Superior temporal gyrus (tissue), 1 donor: ENCODE results near the gene CFAP65.

Experiments used
- DNase-seq: peaks from one replicate; pipeline ENCODE4 v3.0.0-alpha.2; 2016; ENCODE audit errors: extremely low spot score

Gene CFAP65

DNA sequence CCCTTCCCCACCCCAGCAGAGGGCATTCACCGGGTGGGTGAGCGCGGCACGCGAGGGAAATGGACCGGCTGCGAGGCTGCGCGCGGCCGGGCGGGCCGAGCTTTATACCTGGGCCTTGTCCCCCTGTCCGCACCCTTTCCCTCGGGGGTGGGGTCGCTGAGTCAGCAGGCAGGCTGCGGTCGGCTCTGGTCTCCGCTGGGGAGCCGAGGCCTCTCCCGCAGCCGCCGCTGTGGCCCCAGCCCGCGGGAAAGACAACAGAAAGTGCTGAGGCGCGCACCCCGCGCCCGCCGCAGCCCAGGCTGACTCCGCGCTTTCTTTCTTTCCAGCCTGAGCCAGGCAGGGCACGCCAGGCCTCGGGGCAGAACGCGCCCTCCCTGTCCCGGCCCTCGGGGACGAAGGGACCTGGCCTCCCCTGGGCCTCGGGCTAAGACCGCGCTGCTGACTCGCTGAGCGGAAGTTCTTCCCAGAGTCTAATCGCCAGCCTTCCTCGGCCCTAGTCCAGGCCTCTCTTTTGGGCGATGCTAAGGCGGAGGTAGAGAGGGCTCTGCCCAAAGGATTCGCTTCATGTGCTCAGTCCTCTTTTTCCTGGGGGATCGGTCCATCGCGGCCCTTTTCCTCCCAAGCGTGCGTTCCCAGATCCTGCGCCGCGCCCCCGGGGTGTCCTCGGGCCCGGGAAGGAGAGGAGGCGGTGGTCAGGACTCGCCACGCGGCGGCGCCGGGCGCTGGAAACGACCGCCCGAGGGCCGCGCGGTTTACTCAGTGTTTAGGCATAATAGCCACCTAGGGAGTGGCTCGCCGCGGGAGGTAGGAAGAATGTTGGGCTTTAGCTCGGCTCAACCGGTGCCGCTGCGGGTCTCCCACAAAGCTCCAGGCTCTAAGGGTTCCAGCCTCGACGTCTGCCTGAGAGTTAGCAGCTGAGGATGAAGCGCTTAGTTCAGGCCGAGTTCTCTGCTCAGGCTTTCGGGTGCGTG lies 47.7 kb downstream of the CFAP65 start, which contains the start of gene CRYBA2:
TSS of gene CRYBA2 (minus strand) at position 78 of the 971 bp plus-strand sequence. CDS start 246 bp downstream, outside the sequence.
- no peak for DNase-seq

DNA sequence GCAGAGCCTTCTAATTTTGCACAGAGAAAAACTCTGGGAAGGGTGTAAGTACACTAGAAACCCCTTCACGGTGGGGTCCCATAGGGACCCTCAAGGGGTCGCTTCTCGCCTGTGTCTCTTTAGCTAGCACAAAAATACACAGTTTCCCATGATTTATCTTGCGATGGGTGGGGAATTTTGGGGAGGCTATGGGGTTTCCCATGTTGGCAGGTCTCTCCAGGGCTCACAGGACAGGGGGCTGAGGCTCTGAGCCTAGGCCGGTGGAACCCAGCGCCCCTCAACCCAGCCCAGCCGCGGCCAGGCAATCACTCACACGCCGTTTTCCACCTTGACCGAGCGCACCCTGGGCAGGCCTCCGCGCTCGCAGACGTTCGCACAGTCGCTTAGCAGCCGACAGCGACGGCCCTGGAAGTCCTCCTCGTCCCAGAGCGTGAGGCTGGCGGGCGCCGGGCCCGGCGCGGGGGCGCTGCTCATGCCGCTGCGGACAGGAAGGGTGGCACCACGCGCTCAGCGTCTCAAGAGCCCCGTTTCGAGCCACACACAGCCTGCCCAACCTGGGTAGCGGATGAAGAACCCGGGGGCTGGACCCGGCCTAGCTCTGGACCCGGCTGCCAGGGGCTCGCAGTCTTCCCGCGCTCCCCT lies 48.5 kb downstream of the CFAP65 start:
- no peak for DNase-seq

DNA sequence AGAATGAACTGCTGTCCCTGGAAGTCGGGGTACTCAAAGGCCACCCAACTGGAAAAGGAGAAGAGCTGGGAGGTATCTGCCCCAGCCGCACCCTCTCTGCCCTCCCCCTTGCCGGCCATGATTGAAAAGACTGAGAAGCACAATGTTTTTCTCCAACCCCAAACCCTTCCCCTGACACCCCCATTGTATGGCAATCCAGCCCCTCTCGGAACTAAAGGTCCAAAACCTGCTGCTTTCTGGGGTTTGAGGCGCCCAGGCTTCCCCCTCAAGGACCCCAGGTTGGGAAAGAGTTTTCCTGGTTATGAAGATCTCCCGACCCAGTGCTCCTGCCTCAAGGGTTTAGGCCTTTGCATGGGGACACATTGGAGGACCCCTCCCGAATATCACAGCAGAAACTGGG lies 49.1 kb downstream of the CFAP65 start:
- no peak for DNase-seq

DNA sequence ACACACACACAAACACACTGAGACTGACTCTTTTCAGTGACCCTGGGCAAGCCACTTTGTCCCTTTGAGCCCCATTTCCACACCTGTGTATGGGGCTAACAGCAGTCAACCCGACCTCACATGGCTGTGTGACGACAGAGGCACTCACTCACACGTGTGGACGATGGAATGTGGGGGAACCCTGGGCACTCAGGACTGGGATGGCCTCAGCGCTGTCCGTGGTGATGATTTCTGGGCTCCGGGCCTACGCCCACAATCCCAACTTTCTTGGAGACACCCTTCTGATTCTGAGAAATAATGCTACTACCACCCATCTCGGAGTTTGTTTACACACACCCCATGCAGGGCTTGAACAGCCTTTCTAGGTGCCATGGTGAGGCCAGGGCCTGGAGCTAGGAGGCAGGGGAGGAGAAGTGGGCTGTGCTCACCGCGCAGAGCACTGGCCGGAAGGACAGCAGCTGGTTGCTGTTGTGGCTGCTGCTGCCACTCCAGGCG lies 49.6 kb downstream of the CFAP65 start:
- DNase-seq = no peak

DNA sequence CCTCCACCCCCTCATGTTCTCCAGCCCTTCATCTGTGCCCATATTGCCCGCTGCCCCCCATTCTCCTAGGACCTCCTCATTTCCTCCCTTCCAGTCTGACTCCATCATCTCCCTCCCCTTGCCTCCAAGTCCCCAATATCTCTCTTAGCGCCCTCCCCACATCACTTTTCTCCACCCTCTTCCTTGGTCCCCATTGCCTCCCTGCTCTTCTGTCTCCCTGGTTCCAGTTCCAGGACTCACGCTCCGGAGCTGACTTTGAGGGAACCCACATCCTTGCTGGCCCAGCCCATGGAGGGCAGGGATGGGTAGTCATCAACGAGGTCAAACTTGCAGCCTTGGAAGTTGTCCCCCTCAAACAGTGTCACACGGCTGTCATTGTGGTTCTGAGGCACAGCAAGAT lies 50.7 kb downstream of the CFAP65 start:
- no peak for DNase-seq

DNA sequence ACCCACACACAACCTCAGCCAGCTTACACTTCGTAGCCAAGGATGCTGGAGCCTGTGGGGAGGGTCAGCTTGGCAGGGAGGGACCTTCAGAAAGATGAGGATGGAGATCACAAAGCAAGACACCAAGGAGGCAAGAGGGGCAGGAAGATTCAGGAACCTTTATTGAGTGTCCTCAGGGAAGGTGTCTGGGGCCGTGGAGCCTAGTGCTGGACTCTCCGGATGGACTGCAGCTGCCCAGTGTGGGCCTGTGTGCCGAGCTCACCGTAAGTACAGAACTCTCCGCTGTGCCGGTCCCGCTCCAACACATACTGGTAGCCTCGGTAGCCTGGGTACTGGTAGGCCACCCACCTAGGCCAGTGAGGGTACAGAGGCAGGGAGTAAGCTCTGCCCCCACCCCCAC lies 51.3 kb downstream of the CFAP65 start:
- DNase-seq = no peak

DNA sequence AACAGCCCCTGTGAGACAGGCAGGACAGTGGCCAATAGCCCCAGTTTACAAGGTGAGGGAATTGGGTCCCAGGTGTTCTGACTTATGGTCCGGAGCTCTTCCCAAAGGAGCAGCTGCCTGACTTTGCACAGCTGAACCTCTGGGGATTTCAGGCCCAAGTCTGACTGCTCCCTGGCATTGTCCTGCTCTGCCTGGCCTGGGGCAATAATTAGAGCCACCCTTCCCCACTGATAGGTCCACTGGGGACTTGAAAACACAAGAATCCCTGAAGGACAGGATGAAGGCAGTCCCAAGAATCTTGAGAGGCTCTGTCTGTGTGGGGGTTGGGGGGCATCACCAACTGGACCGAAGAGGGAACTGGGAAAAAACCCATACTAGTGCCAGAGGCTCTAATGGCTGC lies 52.7 kb downstream of the CFAP65 start:
- no peak for DNase-seq

DNA sequence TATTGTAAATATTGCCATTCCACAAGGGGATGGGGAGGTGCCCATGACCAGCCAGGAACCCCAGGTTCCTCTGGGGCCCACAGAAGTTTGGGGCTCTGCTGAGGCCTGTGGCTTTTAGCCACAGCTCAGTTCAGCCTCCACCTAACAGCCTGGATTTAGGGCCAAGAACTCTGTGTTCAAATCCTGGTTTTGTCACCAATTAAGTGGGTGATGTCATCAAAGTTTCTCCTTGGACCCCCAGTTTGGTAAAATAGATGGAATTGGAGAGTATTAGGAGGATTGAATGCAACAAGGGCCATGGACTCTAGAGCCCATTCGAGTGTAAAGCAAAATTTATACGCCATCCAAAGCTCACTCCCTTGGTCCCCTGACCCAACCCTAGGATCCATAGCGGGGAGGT lies 53.2 kb downstream of the CFAP65 start:
- no peak for DNase-seq

DNA sequence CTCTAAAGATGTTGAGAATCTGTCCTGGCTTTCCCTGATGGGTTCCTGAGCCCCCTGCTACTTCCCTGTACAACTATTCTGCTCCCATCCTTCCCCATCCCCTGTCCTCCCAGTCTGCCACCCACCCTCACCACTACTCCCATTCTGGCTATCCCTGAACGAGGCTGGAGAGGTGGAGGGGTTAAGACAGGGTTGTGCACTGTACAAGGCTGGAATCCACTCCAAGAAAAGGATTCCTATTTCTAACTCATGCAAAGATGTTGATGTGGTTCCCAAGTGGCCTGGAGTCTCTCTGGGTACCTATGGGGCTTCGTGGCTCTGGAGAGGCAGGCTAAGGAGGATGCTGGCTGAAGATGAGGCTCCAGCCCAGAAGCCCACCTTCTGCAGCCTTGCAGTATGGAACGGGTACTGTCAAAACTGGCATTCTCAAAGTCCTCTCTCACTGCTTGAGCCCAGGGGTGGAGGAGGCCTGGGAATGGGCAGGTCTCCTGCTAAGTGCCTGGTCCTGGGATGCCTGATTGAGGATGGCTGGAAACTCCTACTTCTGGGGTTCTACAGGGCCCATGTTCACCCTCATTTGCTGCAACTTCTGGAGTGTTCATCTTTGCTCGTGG lies 55.1 kb downstream of the CFAP65 start:
- no peak for DNase-seq

DNA sequence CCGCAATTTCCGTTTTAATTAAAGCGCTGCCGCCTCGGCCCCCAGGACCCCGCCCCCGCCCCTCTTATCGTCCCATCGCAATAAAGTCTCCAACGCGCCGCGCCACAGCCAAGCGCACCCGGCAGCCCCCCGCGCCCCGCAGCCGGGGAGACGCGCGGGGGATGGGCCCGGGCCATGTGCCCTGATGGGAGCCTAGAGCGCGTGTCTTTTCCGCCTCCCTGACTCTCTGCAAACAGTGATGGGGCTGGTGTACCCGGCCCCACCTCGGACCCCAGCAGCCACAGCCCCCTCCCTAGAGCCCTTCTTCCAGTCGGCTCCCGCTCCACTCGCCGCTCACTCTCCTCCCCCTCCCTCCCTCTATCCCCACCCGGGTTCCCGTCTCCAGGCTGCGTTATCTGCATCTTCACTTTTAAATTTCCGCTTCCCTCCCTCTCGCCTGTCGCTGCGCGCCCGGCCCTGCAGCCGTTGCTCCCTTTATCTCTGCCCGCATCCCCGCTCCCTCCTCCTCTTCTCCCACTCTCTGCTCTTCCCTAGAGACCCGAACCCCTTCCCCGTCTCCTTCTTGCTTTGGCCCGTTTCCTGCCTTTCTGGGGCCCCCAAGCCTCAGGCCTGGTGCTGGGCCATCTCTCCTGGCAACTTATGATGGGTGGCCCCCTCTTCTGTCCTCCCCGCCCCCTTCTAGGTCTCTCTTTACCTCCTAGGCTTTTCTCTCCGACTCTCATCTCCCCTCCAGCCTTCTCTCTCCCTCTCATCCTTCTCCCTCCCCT lies 55.8 kb downstream of the CFAP65 start:
- no peak for DNase-seq

DNA sequence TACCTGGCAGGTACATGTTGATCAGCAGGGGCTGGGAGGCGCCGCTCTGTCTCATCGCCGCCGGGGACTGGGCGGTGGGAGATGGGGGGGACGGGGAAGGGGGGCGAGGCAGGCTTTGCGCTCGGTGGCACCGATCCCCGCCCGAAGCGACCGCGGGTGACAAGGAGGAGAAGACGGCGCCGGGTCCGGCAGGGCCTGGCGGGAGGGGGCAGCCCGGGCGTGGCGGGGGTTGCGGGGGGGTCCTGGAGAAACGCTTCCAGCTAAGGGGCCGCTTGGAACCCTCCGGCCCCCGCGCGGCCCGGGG lies 56.3 kb downstream of the CFAP65 start, which contains the start of gene FEV:
TSS of gene FEV (minus strand) at position 164 of the 304 bp plus-strand sequence. CDS start at position 55, 109 bp downstream.
- no peak for DNase-seq

DNA sequence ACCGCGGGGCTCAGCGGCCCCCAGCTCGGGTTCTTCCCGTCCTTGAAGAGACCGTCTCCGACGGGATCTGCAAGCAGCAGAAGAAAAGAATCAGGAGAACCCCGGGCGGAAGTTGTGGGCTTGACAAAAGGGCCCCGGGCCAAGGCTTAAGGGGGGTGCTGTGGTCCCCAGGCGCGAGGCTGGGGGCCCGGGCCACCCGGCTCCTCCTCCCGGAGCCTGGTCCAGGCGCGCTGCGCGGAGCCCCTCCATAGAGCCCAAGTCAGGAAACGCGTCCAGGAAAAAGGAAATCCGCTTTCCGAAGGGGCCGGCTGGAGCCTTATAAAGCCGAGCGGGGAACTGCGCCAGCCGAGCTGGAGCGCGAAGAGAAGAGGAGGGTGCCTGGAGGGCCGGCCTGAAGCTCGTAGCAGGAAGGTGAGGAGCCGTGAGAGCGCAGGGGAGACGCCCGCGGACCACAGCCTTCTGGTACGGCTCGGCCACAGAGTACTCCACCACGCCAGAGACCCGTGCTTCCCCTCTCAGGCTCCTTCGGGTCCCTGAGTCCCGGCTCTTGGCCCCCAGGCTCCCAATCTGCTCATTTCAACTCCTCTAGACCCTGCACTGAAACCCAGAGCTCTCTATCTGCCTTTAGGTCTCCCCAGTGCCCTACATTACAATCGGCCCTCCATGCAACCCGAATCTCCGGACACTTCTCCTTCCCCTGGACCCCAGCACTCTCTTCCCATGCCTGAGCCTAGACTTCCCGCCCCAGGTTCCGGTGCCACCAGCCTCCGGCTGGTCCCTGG lies 56.9 kb downstream of the CFAP65 start:
- no peak for DNase-seq

DNA sequence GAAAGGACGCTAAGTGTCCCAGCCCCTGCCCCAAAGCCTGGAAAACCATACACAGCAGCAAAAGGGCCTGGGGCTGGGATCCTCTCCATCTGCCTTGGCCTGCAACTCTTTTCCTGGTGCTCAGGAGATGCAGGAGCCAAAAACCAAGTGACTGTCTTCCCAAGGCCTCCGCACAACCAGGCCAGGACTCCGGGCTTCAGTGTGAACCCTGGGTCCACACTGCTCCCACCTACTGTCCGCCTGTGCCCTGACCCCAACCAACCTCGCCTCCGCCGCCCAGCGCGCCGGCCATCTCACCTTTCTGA lies 57.4 kb downstream of the CFAP65 start:
- DNase-seq = no peak

DNA sequence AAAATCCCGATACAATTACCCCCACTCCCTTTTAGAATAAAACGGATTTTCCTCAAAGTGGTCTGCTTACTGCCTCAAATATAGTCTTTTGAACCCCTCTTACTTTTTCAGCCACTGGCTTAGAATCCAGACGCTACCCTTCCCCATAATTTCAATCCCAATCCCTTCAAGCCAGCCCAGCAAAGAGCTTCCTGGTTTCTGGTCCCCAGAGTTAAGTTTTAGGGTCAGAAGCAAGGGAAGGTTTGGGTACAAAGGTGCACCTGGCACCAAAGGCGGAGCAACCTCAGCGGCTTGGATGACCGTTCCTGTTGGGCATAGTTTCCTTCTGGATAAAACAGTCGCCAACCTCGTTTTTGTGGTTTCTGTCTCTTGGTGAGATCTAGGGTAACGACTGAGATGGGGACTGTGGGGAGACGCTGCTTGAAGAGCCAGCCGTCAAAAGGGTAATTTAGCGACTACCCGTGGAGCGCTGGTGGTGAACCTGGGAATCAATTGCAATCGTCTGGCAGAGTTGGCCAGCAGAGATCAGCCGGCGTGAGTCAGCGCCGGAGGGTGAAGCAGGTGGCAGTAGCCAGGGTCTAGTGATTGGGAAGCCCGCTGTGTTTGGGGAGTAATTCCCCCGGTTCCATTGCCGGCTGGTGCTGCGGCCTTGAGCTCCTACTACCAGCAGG lies 57.9 kb downstream of the CFAP65 start:
- DNase-seq = no peak

DNA sequence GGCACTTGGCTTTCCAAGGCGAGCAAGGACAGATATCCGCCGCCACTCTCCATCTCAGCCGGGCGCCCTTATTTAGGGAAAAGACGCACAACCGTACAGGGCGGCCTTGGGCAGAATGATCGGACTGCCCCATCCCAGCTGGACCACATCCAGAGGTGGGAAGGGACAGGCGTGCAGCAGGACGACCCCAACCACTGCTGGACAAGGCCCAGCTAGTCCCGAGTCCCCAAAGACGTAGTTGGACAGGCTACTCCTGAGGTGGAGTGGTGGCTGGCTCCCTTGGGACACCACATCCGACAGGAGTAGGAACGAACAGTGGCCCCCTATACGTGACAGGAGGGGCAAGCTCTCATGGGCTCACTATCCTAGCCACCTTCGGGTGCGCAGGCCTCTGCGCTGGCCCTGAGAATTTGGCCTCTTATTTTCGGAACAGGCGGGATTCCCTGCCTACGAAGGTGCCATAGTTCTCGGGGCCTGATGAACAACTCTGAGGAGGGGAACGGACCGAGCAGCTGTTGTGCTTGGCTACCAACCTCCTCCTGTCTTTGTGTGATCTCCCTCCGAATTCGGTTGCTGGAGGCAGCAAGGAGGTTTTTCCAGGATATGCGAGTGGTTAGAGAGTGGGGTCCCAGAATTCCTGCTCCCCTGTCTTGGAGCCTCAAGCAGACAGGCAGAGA lies 58.6 kb downstream of the CFAP65 start:
- DNase-seq = no peak

DNA sequence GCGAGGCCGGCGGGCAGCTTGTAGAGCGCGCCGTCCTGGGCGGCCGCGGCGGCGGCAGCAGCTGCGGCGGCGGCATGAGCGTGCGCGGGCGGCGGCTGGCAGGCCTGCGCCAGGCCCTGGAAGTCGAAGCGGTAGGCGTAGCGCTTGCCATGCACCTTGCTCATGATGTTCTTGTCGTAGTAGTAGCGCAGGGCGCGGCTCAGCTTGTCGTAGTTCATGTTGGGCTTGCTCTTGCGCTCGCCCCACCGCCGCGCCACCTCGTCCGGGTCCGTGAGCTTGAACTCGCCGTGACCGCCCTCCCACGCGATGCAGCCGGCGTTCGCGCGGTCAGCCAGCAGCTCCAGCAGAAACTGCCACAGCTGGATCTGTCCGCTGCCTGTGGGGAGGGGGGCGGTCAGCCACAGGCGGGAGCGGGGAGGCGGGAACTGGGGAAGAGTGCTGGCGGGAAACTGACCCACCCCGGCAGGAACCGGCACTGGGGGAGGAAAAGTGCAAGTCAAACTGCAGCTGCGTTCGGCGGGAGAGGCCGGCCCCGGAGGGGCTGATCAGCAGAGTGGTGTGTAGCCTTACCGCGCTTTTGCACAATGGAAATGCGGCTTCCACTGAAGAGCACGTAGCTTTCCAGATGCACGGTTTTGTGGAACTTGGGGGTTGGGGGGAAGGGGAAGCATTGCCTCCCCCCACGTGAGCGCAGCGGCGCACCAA lies 59.3 kb downstream of the CFAP65 start:
- no peak for DNase-seq

DNA sequence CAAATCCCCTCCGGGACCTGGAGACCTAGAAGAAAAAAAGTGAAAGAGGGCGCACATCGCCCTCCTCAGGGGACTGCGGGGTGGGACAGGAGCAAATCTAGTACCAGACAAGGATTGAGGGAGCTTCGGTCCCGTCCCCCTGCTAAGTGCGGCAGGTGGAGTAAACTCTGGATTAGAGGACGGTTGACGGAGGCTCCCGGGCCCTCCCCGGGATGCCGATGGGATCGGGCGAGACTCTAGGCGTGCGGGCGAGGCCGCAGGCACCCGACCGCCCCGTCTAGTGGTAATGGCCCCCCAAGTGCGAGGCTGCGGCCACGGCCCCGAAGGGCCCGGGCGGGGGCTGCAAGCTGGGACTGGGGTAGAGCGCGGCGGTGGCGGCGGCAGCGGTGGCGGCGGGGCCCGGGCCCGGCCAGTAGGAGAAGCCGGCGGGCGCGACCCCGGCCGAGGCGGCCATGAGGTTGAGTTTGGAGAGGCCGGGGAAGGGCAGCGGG lies 59.9 kb downstream of the CFAP65 start:
- DNase-seq = no peak

DNA sequence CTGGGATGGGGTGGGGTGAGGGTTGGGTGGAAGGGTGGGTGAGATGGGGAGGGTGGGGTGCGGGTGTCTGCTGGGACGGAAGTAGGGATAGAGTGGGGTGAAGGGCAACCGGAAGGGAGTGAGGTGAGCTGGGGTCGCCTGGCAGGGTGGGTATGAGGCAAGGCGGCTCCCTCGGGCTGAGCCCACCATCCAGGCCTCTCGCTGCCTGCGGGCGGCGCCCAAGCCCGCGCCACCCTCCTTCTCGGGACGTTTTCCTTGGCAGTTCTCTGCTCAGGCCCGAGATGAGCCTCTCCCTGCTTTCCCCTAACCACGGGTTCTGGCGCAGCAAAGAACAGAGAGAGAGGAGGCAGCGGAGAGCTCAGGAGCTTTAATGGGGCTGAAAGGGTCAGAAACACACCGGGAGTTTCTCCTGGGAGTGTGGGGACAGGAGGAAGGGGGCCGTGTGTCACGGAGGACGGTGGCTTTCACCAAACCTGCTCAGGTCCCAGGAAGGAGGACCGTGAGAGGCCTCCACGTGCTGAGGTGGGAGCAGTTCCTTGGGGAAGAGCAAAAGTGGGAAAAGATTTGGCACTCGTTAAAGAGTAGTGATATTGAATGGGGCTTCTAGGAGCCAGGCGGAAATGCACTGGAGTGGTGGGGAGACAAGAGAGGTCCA lies 60.5 kb downstream of the CFAP65 start:
- no peak for DNase-seq
